HEK293T (cell line): ENCODE data around the gene RNF144A.

ENCODE experiments used
- CTCF ChIA-PET: fragments of 350-600 bp; formaldehyde crosslinking; extraction: SDS; loops from one replicate; lab custom pipeline; 2021; ENCODE audit warnings: antibody characterized with exemption, inconsistent platforms; lab: Yijun Ruan, JAX
- POLR2A ChIA-PET: fragments of 350-600 bp; formaldehyde crosslinking; extraction: SDS; loops from one replicate; lab custom pipeline; 2020; ENCODE audit warnings: antibody characterized with exemption, inconsistent platforms; lab: Yijun Ruan, JAX
- DNase-seq: peaks from one replicate; pipeline ENCODE4 v3.0.0; 2012; ENCODE audit warnings: mixed read lengths; ENCODE audit errors: extremely low spot score
- ARNT ChIP-seq: fragments of 450-650 bp; IDR thresholded peaks from 2 replicates; pipeline ENCODE4 v1.6.1; 2017; ENCODE audit warnings: mild to moderate bottlenecking
- BHLHE40 ChIP-seq: fragments of 450-650 bp; IDR thresholded peaks from 2 replicates; pipeline ENCODE4 v1.6.1; 2016; ENCODE audit warnings: mild to moderate bottlenecking, moderate library complexity, borderline replicate concordance
- CTBP1 ChIP-seq: fragments of 450-650 bp; IDR thresholded peaks from 2 replicates; pipeline ENCODE4 v1.6.1; 2016; ENCODE audit warnings: borderline replicate concordance
- ELF4 ChIP-seq: fragments of 450-650 bp; IDR thresholded peaks from 2 replicates; pipeline ENCODE4 v1.6.1; 2017; ENCODE audit warnings: antibody characterized with exemption
- FOXA1 ChIP-seq: fragments of 450-650 bp; IDR thresholded peaks from 2 replicates; pipeline ENCODE4 v1.6.1; 2016; ENCODE audit warnings: mild to moderate bottlenecking
- FOXK2 ChIP-seq: fragments of 450-650 bp; IDR thresholded peaks from 2 replicates; pipeline ENCODE4 v1.6.1; 2016; ENCODE audit warnings: mild to moderate bottlenecking
- FOXM1 ChIP-seq: fragments of 450-650 bp; IDR thresholded peaks from 2 replicates; pipeline ENCODE4 v1.6.1; 2017; ENCODE audit warnings: mild to moderate bottlenecking, borderline replicate concordance
- HDGF ChIP-seq: fragments of 450-650 bp; IDR thresholded peaks from 2 replicates; pipeline ENCODE4 v1.6.1; 2017; ENCODE audit warnings: antibody characterized with exemption, borderline replicate concordance
- L3MBTL2 ChIP-seq: fragments of 450-650 bp; conservative IDR thresholded peaks from 2 replicates; pipeline ENCODE4 v1.6.1; 2016; ENCODE audit warnings: mild to moderate bottlenecking
- LEF1 ChIP-seq: fragments of 450-650 bp; IDR thresholded peaks from 2 replicates; pipeline ENCODE4 v1.6.1; 2017; ENCODE audit warnings: mild to moderate bottlenecking, borderline replicate concordance
- NFRKB ChIP-seq: fragments of 450-650 bp; IDR thresholded peaks from 2 replicates; pipeline ENCODE4 v1.6.1; 2016; ENCODE audit warnings: mild to moderate bottlenecking, moderate library complexity
- PKNOX1 ChIP-seq: fragments of 450-650 bp; IDR thresholded peaks from 2 replicates; pipeline ENCODE4 v1.6.1; 2016
- SP1 ChIP-seq: fragments of 450-650 bp; IDR thresholded peaks from 2 replicates; pipeline ENCODE4 v1.6.1; 2017
- SUZ12 ChIP-seq: fragments of 450-650 bp; IDR thresholded peaks from 2 replicates; pipeline ENCODE4 v1.6.1; 2016; ENCODE audit warnings: mild to moderate bottlenecking
- TARDBP ChIP-seq: fragments of 450-650 bp; IDR thresholded peaks from 2 replicates; pipeline ENCODE4 v1.6.1; 2016
- ZNF384 ChIP-seq: fragments of 450-650 bp; IDR thresholded peaks from 2 replicates; pipeline ENCODE4 v1.6.1; 2016

Gene RNF144A

GRCh38 chr2:6917071-6917760, at the start of gene RNF144A:
RNF144A (plus strand) TSS chr2:6917412; CDS start chr2:6996927, 79,515 bp downstream.
- POLR2A ChIA-PET: no interaction called here
- peak; percentile 90 for DNase-seq
- CTCF ChIA-PET: interaction anchor here (0.5 to 1.2 kb wide), 6 partner anchors 10 to 291 kb away, joined by 3 to 5 read pairs (median 4); no protein-coding TSS in a partner anchor

GRCh38 chr2:6872394-6872793, 44.8 kb upstream of the RNF144A start:
- DNase-seq: no peak

More at GRCh38 chr2:6917071-6917760, at the start of gene RNF144A:
- TF ChIP-seq HDGF (no peak), L3MBTL2 (peak; percentile 69), TARDBP (no peak), ARNT (peak; percentile 4; the same call in 1 of the 2 replicates)

GRCh38 chr2:6874032-6874431, 43.2 kb upstream of the RNF144A start:
- ChIA-PET CTCF (no interaction called here), POLR2A (no interaction called here)
- TF ChIP-seq TARDBP (no peak), NFRKB (no peak), ELF4 (no peak), ARNT (no peak), LEF1 (no peak), L3MBTL2 (no peak), ZNF384 (no peak), FOXA1 (no peak), CTBP1 (no peak), FOXM1 (no peak), SUZ12 (no peak), HDGF (no peak), PKNOX1 (no peak), FOXK2 (no peak), SP1 (no peak), BHLHE40 (no peak)
- DNase-seq: no peak

More at GRCh38 chr2:6872394-6872793, 44.8 kb upstream of the RNF144A start:
- ChIA-PET CTCF (no interaction called here), POLR2A (no interaction called here)
- TF ChIP-seq SUZ12 (no peak), PKNOX1 (no peak), FOXM1 (no peak), TARDBP (no peak)

GRCh38 chr2:6876309-6876708, 40.9 kb upstream of the RNF144A start:
- CTCF ChIA-PET: no interaction called here
- TF ChIP-seq FOXM1 (no peak), TARDBP (no peak), ELF4 (no peak)
- no peak for DNase-seq
- POLR2A ChIA-PET: no interaction called here

GRCh38 chr2:6877402-6878304, 39.6 kb upstream of the RNF144A start, which contains the start of gene RSAD2:
RSAD2 (plus strand) TSS chr2:6877777; CDS start chr2:6877801, 24 bp downstream.
- no peak for TF ChIP-seq BHLHE40
- no peak for TF ChIP-seq TARDBP
- no peak for TF ChIP-seq LEF1
- TF ChIP-seq HDGF: no peak
- TF ChIP-seq NFRKB: no peak
- no peak for TF ChIP-seq ZNF384
- TF ChIP-seq PKNOX1: no peak
- no peak for TF ChIP-seq FOXM1
- no peak for TF ChIP-seq FOXA1
- no peak for TF ChIP-seq ARNT
- TF ChIP-seq FOXK2: no peak
- TF ChIP-seq CTBP1: no peak
- CTCF ChIA-PET: interaction anchor here (0.5 kb wide), 1 partner anchor 208 kb away, joined by 3 read pairs; no protein-coding TSS in a partner anchor
- DNase-seq: no peak
- POLR2A ChIA-PET: no interaction called here

- CTCF ChIA-PET: no interaction called here
- TF ChIP-seq ZNF384: no peak
- no peak for TF ChIP-seq TARDBP
- TF ChIP-seq ARNT: no peak
- no peak for TF ChIP-seq SP1
- TF ChIP-seq FOXA1: no peak
- POLR2A ChIA-PET: no interaction called here
- DNase-seq: no peak
These were observed 38.7 kb upstream of the RNF144A start for GRCh38 chr2:6878549-6878948.
